Fibroblast of skin of right quadriceps (primary cell): ENCODE data around the gene CASP9.
A peak's percentile ranks its signal among the peaks of the same experiment; 100 is the strongest.
"Not testable (repeated sequence)": the region's sequence is repeated elsewhere in the genome, so short reads cannot be mapped to it uniquely, and the experiment has no call there.

Source experiments
- DNase-seq: peaks from one replicate; pipeline ENCODE4 v3.0.0-alpha.2; 2013

Gene CASP9

GRCh38 chr1:15466955-15467625 is 56.9 kb downstream of the CASP9 start:
- DNase-seq = not testable (repeated sequence)

GRCh38 chr1:15465674-15466073 is 58.3 kb downstream of the CASP9 start:
- DNase-seq = no peak

DNA sequence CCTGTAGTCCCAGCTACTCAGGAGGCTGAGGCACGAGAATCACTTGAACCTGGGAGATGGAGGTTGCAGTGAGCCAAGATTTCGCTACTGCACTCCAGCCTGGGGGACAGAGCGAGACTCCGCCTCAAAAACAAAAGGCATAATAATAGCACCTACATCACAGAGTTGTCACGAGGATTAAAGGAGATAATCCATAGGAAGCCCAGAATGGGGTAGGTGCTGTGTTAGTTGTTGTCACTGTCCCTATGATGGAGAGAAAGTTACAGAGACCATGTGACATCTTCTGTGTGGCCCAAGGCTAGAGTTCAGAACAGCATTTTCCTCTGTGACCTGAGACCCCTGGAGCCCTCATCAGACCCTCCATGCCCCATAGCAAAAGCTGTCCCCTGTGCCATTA is 60.1 kb downstream of the CASP9 start:
- DNase-seq = not testable (repeated sequence)

- DNase-seq = not testable (repeated sequence)
These were observed 60.8 kb downstream of the CASP9 start for GRCh38 chr1:15463064-15463800.

DNA sequence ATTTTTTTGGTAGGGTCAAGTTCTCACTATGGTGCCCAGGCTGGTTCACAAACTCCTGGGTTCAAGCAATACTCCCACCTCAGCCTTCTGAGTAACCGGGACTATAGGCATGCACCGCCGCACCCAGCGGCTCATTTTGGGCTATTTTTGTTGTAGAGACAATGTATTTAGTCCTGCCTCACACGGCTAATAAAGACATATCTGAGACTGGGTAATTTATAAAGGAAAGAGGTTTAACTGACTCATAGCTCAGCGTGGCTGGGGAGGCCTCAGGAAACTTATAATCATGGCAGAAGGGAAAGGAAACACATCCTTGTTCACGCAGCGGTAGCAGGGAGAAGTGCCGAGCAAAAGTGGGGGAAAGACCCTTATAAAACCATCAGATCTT is 63.3 kb downstream of the CASP9 start:
- DNase-seq = no peak

- peak; percentile 53 for DNase-seq
These were observed 64.0 kb downstream of the CASP9 start for GRCh38 chr1:15459771-15460707.

DNA sequence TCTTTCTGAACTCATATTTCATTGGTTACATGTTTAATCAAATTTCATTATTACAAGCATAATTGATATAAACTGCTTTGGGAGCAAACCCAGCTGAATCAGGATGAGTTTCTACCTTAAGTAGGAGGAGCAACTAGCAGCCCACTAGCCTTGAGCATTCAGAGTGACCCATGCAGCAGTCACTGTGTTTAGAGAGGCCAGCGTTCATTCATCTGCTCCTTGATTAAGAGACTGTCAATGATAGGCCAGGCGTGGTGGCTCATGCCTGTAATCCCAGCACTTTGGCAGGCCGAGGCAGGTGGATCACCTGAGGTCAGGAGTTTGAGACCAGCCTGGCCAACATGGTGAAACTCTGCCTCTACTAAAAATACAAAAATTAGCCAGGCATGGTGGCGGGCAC is 65.6 kb downstream of the CASP9 start:
- not testable (repeated sequence) for DNase-seq

DNA sequence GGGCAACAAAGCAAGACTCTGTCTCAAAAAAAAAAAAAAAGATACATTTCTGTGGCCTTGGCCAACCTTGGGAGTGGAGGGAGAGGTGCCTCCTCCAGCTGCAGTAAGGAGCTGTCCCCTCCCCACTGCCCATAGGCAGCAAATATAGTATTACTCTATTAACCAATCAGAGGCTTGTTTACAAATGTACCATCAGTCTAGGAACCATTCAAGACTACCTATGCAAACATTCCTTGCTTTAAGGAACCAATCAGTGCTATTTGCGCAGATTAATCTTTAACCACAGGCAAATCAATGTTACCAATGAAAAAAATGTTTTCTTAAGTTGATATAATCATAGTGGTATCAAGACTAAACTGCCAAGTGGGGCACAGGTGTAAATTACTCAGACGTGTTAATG is 66.4 kb downstream of the CASP9 start:
- no peak for DNase-seq

DNA sequence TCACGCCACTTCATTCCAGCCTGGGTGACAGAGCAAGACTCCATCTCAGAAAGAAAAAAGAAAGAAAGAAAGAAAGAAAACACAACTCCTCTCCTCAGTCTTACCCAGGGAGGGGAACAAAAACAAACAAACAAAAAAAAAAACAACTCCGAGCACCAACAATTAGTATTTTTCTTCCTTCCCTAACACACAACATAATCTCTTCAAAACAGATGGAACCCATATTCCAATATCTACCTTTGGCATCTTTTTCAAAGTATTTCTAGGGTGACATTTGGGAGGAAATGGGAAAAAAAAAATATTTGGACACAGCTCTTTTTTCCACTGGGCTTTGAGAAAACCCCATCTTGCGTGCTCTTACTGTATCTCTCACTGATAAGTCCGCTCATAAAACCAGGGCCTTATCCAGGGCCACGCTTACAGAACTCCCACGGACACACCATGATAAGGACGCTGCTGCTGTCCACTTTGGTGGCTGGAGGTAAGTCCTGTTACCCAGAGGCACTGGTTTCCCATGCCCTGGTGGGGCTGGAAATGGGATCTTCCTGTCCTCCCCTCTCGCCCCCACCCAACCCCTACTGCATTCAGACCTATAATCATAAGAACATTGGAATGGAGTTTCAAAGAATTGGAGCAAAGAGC is 67.6 kb downstream of the CASP9 start, which contains the start of gene CELA2A:
Gene CELA2A, plus strand, starts transcription at position 420 of the 642 bp plus-strand sequence. Its CDS starts 22 bp downstream, at position 442.
- DNase-seq = no peak

DNA sequence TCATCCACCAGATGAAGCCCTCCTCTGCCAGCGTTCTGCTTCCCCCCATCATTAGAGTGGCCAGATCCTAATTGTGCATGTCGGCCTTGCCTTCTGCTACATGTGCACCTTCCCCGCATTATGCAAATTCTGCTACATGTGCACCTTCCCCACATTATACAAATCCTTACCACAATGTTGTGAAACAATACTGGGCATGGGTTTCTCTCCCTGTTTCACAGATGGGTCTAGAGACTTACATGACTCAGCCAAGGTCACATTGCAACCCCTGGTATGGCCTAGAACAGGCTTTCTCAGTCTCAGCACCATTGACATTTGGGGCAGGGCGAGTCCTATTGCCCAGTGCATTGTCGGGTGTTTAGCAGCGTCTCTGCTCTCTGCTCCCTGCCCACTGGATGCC is 68.5 kb downstream of the CASP9 start:
- peak; percentile 16 for DNase-seq

DNA sequence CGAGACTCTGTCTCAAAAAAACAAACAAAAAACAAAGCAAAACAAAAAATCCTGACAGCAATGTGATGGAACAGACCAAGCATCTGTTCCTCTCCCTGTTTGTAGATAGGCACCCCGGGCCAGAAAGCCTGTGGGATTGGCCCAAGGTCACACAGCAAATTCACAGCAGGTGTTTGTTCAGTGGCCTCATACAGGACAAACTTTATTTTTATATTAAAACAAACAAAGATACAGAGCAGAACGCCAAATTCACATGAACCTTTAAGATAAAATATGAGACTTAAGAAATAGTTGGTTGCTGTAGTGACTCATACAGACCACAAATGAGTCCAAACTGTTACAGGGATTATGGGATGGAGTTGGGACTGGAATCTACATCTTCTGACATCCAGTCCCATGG is 69.8 kb downstream of the CASP9 start:
- DNase-seq = peak; percentile 66

GRCh38 chr1:15453734-15454133 is 70.3 kb downstream of the CASP9 start:
- peak; percentile 53 for DNase-seq

GRCh38 chr1:15452866-15453571 is 71.0 kb downstream of the CASP9 start:
- no peak for DNase-seq

DNA sequence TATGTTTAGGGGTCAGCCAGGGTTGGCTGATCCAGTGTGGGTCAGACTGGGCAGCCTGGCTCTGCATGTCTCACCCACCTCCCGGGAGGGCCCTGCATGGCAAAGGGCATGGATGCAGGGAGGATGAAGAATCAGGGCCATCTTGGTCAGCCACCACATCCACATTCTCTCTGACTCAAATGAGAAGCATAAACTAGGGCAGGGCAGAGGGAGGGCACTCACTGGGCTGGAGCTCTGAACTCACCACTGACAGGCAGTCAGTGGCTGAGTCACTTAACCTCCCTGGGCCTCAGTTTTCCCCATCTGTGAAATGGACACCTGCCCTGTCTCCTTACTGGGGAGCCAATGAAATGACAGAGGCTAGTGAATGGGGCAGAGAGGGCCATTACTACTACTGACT is 71.8 kb downstream of the CASP9 start:
- no peak for DNase-seq

DNA sequence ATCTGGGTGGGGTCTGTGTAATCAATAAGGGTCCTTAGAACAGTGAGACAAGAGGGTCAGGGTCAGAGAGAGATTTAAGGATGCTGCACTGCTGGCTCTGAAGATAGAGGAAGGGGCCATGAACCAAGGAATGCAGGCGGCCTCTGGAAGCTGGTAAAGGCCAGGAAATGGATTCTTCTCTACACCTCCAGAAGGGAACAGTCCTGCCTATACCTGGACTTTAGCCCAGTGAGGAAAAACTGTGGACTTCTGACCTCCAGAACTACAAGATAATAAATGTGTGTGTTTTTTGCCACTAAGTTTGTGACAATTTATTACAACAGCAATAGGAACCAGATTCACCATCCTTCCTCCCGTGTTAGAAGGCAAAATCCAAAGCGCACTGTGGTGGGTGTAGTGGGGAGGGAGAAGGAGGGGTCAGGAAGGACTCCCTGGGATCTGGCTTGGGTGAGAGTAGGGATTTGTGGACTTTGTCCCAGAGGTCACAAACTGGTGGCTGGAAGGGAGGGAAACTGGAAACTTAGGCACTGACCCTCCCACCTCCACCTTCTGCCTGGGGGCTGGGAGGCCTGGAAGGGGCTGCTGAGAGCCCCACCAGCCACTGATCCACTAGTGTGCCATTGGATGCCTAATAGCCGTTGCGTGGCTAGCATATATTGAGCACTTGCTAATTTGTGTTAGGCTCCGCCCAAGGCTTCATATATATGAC is 72.8 kb downstream of the CASP9 start:
- no peak for DNase-seq

- no peak for DNase-seq
These were observed 74.4 kb downstream of the CASP9 start for GRCh38 chr1:15449567-15449966.

- no peak for DNase-seq
These were observed 75.0 kb downstream of the CASP9 start for GRCh38 chr1:15448877-15449462.

GRCh38 chr1:15446212-15446611 is 77.8 kb downstream of the CASP9 start:
- DNase-seq = no peak

DNA sequence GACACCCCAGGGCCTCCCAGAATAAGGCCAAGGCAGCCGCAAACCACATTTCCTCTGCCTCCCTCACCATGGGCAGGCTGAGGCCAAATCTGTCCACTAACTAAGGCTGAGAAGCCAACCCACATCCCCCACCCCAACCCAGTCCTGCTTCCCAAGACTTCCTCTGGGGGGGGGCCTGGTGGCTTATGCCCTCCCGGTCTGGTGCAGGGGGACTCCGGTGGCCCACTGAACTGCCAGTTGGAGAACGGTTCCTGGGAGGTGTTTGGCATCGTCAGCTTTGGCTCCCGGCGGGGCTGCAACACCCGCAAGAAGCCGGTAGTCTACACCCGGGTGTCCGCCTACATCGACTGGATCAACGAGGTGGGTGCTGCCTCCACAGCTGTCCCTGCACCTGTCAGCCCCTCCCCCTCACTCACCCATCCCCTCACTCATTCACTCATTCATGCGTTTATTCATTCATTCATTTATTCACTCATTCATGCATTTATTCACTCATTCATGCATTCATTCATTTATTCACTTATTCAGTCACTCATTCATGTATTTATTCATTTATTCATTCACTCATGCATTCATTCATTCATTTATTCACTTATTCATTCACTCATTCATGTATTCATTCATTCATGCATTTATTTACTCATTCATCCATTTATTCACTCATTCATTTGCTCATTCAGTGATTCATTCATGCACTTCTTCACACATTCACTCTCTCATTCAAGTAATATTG is 78.5 kb downstream of the CASP9 start:
- no peak for DNase-seq
